Stimulated activated CD8-positive, alpha-beta memory T cell treated with anti-CD3 and anti-CD28 coated beads, Interleukin-4, amount 100 ng/mL, for 4 hours (primary cell): ENCODE measurements around the gene KIF1A.

Experiments
- DNase-seq, 2 donors: peaks; one replicate each; pipeline ENCODE4 v3.0.0-alpha.2; 2020; ENCODE audit warnings: low read depth in 2 of 2, low spot score in 1 of 2

KIF1A gene

DNA sequence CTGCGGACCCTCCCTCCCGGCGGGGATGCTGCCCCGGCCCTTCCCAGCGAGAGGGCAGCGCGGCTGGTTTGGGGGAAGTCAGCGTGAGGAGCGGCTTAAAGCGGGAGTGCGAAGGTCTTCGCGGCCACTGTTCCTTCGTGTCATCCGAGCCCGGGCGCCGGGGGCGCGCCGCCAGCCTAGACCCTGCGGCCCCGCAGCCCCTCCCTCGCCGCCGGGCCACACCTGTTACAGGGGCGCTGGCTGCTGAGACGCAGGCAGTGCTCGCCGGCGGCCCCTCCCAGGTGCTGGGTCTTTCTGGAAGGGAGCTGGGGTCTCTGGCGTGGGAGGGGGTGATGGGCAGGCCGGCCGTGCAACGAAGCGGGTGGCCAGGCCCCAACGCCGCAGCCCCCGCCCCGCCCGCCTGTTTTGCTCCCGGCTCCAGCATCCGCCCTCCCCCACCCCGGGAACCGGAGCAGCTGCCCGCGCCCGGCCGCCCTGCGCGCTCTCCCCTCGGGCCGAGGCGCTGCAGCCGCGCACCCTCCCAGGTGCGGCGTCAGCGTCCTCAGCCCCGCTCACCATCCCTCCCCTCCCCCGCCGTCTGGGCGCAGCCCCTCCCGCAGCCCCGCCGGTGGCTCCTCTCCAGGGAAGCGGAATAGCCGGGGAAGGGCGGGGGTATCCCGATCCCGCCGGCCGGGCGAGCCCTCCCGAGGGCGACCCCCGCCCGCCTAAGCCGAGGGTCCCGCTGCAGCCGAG, 727 bp downstream of the KIF1A start:
- no peak for DNase-seq

DNA sequence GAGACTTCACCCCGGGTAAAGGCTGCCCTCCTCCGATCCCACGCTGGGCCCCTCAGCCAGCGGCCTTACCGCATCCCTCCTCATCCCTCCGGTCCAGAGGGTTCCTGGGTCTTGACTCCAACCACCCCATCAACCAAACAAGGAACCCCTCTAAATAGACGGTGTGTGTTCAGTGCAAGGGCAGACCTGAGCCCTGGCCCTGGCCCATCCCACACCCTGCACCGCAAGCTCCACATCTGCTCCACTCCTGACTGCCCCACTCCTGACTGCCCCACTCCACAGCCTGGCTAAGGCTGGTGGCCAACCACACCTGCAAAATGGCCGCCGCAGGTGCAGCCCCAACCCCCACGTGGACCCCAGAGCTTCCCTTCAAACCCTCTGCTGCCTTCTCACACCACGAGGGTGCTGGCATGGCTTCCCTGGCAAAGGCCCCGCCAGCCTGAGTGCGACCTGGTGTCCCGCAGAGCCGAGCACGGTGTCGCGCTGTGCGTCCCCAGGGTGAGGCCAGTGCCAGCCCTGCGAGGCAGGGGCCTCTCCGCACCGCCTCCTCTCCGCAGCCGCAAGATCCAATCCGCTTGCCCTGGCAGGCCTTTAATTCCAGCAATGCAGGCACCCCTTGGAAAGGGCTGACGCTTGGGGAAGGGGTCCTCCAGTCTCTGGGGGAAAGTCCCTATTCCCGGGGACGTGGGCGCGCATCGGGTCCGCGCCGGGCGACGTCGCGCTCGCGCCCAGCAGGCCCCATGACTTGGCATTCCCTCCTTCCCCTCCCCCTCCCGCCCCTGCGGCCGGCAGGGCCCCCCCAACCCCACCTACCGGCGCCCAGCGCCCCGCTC, 1.5 kb downstream of the KIF1A start:
- no peak for DNase-seq

DNA sequence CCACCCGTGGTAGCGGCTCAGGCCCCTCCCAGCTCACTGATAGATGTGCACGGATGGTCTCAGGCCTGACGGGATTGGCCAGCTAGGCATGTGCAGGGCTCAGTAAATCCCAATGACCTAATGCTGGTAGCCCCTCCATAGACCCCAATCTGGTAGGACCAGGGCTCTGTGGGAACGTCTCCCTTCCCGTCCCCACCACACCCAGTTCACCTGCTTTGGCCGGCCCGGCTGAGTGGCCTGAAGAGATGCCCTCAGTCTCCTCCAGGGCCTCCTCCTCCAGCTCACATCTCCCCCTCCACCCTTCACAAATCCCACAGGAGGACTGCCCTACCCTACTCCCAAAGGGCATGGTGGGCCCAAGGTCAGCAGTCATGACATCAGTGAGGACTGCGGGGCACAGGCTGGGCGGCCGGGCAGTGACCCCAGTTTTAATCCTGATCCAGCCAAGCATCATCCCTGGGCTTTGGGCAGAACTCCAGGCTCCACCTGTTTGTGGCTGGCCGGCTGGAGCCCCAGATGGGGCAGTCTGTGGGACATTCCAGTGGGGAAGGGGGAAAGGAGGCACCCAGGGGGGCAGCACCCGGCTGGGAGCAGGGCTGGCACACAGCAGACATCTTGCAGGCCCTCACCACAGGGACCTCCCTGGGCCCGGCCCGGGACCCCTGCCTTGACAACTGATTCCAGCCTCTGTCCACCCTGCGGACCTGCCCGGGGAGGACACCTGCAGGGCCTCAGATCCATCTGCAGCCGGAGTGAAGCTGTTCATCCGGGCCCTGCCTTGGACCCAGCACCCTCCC, 2.3 kb downstream of the KIF1A start:
- no peak for DNase-seq

DNA sequence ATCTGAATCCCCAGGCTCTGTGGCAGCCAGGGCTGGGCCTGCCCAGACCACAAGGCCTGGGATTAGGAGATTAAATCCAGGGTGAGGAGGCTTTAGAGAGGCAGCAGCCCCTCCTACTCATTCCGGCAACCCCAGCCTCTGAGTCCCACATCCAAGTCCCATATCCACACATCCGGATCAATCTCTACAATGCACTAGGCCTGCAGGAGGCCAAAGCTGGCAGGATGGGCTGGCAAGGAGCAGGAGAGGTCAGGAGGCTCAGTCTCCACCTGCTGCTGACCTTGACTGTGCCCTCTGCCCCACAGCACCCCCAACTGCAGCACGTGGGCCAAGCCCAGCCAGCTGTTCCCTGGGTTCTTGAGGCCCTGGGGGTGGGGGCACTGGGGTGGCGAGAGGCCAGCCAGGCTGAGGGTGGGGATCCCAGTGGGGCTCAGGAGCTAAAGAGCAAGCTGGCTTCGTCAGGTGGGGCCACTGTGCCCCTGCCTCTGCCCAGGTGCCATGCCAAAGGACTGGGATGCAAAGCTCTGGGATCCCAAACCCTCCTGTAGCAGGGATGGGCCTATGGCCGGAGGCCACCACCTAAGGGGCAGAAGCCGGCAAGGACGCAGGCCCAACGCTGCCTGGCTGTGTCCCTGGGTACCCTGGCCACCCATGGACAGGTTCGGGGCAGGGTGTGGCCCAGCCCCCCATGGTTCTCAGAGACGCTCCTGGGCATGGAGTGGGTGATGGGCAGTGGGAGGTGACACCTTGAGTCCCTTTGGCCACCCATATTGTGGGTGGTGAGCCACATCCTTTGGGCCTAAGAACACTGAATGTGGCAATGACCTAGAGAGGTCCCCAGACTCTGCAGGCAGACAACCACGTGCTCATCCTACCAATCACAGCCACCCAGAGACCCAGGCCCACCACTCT, 3.2 kb downstream of the KIF1A start:
- DNase-seq, result no peak

DNA sequence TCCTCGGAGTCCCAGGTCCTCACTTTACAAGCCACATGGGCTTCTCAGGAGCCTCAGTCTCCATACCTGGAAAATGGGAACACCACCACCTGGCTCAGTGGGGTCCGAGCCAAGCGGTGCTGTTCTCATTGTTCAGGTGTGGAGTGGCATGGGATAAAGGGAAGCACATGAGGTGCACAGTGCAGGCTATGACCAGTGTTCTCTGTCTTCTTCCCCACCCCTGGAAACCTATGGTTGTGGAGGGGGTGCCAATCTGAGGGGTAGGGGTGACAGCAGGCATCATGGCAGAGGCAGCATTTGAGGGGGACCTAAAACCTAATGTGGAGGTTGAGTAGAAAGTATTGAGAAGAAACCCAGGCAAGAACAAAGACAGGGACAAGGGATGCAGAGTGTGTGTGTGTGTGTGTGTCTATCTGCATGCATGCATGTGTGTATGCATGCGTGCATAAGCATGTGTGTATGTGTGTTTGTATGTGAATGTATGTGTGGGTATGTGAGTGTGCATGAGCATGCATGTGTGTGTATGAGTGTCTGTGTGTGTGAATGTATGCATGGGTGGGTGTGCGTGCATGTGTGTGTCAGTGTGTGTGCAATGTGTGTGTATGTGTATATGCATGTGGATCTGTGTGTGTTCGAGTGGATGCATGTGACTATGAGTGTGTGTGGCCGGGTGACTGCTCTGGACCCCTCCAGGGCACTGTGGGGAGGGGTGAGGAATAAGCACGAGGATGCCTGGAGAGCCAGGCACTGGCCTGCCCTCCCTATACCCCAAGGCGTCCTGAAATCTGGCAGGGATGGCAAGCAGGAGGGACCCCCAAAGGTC, 4.0 kb downstream of the KIF1A start:
- no peak for DNase-seq

DNA sequence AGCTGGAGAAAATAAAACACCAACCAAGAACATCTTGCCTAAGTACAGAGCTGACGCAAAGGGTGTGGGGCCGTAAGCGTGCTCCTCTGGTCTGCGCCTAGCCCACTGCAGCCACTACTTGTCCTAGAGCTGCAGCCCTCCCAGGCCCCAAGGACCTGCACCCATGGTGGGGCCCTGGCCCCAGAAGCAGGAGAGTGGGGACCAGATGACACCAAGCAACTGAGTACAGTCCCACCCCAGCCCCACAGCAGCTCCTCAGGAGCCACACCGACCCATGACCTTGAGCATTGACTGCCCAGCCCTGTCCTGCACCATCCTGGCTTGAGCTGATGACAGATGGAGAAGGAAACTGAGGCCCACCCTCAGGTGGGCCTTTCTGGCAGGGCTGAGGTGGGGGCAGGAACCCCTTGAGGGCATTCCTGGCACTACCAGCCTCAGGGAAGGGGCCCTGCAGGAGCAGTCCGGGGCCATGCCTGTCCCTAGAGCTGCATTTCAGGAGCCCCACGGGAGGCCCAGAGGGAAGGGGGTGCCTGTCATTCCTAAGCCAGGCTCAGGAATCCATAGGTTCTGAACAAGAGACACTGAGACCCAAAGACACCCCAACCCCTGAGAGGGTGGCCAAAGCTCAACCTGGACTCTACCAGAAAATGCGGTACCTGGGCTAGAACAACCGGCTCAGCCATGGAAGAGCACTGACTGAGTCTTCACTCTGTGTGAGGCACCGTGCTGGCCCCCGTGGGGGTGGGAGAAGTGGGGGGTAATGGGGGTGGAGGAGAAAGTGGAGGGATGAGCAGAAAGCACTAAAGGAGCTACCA, 4.9 kb downstream of the KIF1A start:
- no peak for DNase-seq

DNA sequence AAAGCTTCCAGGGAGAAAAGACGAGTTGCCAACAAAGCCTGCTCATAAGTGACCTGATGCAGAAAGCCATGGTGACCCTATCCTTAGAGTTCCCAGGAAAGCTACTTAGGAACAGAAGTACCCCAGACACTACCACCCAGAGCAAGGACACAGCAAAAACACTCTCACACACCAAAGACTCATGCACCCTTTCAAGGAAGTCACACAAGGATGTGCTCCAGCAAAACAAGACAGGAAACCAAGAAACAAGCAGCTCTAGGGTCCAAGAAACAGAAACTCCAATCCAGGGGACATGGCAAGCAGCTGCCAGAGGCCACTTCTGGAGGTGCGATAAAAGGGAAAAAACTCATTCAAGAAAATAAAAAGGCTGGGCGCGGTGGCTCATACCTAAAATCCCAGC, 5.7 kb downstream of the KIF1A start:
- DNase-seq, result no peak

DNA sequence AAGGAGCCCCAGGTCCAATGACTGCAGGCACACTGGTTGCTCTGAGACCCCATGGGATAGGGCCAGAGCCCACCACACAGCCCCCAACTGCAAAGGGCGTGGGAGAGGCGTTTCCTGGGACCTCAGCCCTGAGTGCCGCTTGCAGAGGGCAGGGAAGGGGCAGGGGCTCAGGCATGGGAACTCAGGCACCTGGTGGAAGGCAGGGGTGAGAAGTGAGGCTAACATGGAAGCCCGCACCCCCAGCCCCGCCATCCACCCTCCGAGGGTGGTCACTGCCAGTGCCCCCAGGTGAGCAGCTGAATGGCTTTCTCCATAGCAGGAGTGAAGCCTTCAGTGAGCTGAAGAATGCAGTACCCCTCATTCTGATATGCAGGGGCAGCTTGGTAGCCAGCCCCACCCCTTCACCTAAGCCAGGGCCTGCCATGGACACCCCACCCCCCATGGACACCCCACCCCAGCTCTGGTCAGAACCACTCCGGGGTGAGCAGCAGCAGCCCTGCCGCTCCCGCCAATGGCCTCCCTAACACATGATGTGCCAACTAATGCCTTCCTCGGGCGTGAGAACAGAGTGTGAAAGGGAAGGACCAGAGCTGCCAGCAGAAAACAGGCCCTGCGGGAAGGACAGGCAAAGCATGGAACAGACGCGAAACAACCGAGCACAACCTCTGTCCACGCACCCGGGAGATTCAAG, 6.6 kb downstream of the KIF1A start:
- DNase-seq, result no peak

DNA sequence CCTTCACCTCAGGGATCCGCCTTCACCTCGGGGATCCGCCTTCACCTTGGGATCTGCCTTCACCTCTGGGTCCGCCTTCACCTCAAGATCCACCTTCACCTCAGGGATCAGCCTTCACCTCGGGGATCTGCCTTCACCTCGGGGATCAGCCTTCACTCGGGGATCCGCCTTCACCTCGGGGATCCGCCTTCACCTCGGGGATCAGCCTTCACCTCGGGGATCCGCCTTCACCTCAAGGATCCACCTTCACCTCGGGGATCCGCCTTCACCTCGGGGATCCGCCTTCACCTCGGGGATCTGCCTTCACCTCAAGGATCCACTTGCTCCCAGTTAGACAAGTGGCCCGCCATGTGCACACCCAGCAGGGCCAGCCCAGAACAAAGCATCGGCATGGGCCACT, 7.3 kb downstream of the KIF1A start:
- DNase-seq, result no peak

DNA sequence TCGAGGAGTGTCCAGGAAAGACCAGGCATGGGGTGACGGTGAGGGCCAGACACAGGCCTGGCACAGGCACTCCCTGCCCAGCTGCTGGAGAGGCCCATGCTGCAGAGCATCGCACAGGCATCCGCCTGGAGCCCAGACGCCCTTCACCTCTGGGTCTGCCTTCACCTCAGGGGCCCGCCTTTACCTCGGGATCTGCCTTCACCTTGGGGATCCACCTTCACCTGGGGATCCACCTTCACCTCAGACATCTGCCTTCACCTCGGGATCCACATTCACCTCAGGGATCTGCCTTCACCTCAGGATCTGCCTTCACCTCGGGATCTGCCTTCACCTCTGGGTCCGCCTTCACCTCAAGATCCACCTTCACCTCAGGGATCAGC, 7.7 kb downstream of the KIF1A start:
- no peak for DNase-seq

DNA sequence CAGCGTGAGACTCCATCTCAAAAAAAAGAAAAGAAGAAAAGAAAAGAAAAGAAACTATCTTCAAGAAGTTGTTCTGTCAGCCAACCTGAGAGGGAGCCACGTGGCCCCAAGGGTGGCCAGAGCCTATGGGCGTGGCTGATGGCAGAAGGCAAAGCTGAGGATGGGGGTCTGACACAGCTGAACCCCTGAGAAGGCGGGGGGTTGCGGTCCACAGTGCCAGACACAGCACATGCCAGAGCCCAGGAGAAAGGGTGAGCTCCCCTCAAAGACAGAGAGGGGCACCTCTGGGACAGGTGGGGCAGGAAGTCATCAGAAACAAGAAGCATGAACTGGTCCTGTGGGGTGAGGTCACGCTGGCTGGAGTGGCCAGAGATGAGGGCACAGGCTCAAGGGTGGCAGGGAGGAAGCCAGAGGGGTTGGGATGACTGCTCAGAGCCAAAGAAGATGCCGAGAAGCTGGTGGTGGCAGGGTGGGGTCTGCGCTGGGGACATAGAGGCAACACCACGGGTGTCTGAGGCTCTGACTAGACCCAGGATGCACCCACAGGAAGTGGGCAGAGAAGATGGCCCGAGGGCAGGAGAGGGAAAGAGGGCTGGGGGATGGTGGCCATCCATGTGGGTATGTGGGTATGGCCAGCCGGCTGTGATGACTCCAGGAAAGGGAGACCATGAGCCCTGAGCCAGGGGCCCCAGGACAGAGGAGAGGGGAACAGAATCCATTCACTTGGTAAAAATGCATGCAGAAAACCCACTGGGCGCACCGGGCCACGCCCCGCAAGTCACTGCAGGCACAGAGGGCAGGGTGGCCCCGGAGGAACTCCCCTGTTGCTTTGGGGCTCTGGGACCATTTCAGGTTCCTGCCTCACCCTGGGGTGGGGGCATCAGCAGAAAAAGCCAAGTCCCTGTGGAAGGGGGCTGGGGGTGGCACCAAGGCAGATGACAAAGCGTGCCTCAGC, 8.4 kb downstream of the KIF1A start:
- no peak for DNase-seq

DNA sequence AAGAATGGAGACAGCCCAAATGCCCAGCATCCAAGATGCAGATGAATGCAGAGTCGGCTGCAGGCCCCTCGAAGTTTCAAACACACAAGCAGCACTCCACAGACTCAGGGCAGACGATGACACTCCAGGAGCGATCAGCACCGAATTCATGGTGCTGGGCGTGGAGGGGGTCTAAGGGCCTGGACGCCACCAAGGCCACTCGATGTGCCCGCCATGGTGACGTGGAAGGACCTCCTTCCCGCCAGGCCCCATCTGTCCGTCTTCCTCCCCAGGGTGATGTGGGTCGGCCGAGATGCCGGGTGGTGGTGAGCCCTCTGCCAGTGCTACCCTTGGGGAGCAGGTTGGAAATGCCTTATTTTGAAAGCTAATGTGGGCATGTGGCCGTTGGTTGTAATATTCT, 9.4 kb downstream of the KIF1A start:
- DNase-seq, result no peak

DNA sequence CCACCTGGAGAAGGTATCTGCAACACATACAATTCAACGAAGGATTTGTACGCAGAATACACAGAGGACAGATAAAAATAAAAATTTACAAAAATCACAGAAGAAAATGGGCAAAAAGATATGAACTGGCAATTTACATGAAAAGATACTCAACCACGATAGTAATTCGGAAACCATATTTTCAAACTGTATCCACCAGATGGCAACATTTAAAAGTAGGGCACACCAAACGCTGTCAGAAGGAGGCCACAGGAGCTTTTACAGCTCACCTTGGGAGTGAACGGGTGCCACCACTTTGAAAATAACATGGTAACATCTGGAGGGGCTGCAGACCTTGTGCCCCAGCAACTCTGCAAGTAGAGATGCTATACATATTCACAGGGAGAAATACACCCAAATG, 9.8 kb downstream of the KIF1A start:
- no peak for DNase-seq

DNA sequence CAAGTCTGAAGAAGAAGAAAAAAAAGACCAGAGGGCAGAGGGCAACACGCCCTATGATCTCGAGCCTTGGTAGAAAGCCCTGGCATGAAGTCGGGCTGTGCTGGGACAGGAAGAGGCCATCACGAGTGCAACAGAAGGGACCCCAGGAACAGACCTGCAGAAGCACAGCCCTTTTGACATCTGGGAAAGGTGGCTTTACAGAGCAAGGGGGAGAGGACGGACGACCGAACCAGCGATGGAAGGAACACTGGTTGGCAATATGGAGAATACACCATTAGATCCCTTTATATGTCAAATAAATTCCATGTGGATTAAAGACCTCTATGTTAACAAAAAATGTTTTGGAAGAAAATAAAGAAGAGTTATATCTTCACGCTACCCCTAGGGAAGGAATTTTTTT, 10.7 kb downstream of the KIF1A start:
- DNase-seq, result no peak

DNA sequence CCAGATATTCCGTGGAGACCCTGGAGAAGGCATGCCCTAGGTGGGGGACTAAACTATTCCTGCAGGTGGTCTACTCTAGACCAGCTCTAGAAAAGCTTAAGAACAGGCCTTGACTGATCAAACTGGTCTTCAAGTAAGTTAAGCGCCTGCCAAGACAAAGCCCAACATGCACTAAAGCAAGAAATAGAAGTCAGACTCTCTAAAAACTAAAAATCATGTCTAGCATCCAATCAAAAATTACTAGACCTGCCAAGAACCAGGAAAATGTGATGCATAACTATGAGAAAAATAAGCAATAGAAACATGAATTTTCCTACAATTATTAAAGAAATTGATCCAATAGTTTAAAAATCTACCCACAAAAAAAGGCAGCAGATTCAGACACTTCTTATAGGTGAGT, 13.6 kb downstream of the KIF1A start:
- no peak for DNase-seq

DNA sequence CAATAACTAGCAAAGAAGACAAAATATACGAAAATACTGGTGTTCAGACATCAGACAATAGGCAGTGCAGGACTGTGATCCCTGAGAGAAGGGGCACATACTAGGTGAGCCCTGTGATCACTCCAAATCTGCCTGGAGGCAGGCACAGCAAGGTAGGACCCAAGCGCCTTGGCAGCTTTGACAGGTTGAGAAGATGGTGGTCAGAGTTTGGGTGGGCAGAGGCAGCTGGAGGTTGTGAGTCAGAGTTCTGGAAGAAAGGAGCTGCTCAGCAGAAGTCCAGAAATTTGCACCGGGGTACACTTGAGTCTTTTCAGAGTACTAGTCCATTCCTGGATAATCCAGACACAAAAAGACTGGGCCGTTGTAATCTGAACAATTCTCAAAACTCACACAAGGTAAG, 14.0 kb downstream of the KIF1A start:
- DNase-seq, result no peak

DNA sequence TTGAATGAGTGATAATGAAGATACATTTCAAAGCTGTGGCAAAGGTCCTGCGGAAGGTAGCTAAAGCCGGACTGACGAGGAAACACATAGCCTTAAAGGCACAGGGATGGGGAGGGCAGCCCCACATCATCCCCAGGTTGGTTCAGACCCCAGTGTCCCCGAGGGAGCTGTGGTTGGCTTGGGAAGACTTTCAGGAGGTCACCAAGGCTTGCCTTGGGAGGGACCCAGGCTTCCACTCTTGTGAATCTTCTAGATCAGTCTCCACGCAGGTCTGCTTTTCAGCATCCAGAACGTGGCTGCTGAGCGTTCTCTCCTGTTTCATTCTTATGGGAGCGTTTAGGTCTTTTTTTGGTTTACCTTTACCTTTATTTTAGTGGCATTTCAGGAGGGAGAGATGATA, 16.8 kb downstream of the KIF1A start:
- DNase-seq, result no peak
